ENCODE results near the gene SPTBN4.
A peak's percentile ranks its signal among the peaks of the same experiment; 100 is the strongest.

SPTBN4 gene

DNA sequence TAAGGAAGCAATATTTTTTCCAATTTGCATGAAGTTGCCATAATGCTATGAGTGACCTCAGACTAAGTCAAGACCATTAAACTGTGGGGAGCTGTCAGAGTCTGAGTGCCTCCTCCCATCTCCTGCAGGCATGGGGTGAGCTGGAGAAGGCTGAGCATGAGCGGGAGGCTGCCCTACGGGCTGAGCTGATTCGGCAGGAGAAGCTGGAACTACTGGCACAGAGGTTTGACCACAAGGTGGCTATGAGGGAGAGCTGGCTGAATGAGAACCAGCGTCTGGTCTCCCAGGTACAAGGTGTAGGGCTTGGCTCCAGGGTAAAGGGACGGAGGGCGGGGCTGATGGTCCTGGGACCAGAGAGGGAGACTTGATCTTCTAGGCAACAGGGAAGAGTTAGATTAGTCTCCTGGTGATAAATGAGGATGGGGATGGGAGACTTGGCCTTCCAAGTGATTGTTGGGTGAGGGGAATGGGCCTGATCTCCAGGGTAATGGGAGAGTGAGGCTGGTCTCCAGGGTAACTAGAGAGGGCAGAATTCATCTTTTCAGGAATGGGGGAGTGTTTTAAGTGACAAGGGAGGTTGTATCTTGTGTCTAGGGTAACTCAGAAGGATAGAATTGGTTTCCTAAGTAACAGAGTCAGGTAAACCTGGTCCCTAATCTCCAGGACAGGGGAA lies 36.0 kb downstream of the SPTBN4 start:
- peak in 1 of 2 experiments; percentile 4 for DNase-seq (ENCODE audit: low read depth in 1 of 2, low spot score in 1 of 2)
- H3K27me3 ChIP-seq (ENCODE audit: insufficient read depth, poor library complexity, severe bottlenecking), result peaks cover 2% of the 10 kb centered on the region
- H3K27ac ChIP-seq (replicated peaks), result no peak overlapping the region
- TF ChIP-seq POLR2AphosphoS5 (IDR thresholded peaks at IDR 0.05; ENCODE audit: low read depth) (no peak), SPI1 (IDR thresholded peaks at IDR 0.05; ENCODE audit: borderline replicate concordance, low read depth) (no peak), CTCF (IDR thresholded peaks at IDR 0.05; ENCODE audit: insufficient read depth, low read length) (no peak), GABPA (IDR thresholded peaks at IDR 0.05; ENCODE audit: low read depth) (no peak)
- TF ChIP-seq, protein P1, sequence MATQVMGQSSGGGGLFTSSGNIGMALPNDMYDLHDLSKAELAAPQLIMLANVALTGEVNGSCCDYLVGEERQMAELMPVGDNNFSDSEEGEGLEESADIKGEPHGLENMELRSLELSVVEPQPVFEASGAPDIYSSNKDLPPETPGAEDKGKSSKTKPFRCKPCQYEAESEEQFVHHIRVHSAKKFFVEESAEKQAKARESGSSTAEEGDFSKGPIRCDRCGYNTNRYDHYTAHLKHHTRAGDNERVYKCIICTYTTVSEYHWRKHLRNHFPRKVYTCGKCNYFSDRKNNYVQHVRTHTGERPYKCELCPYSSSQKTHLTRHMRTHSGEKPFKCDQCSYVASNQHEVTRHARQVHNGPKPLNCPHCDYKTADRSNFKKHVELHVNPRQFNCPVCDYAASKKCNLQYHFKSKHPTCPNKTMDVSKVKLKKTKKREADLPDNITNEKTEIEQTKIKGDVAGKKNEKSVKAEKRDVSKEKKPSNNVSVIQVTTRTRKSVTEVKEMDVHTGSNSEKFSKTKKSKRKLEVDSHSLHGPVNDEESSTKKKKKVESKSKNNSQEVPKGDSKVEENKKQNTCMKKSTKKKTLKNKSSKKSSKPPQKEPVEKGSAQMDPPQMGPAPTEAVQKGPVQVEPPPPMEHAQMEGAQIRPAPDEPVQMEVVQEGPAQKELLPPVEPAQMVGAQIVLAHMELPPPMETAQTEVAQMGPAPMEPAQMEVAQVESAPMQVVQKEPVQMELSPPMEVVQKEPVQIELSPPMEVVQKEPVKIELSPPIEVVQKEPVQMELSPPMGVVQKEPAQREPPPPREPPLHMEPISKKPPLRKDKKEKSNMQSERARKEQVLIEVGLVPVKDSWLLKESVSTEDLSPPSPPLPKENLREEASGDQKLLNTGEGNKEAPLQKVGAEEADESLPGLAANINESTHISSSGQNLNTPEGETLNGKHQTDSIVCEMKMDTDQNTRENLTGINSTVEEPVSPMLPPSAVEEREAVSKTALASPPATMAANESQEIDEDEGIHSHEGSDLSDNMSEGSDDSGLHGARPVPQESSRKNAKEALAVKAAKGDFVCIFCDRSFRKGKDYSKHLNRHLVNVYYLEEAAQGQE (IDR thresholded peaks at IDR 0.05; ENCODE audit: insufficient replicate concordance, low read depth), result no peak
- no peak overlapping the region for H3K4me3 ChIP-seq (replicated peaks; ENCODE audit: insufficient read depth, low read length)

GRCh38 chr19:40503320-40503695 lies 36.5 kb downstream of the SPTBN4 start:
- Histone ChIP-seq H3K27ac (replicated peaks) (no peak overlapping the region), H3K27me3 (ENCODE audit: insufficient read depth, poor library complexity, severe bottlenecking) (peaks cover 2% of the 10 kb centered on the region), H3K4me3 (replicated peaks; ENCODE audit: insufficient read depth, low read length) (no peak overlapping the region)
- TF ChIP-seq, protein P1 (IDR thresholded peaks at IDR 0.05; ENCODE audit: insufficient replicate concordance, low read depth), result no peak
- no peak for TF ChIP-seq GABPA (IDR thresholded peaks at IDR 0.05; ENCODE audit: low read depth)
- TF ChIP-seq CTCF (IDR thresholded peaks at IDR 0.05; ENCODE audit: insufficient read depth, low read length), result no peak
- no peak for TF ChIP-seq SPI1 (IDR thresholded peaks at IDR 0.05; ENCODE audit: borderline replicate concordance, low read depth)
- no peak for TF ChIP-seq POLR2AphosphoS5 (IDR thresholded peaks at IDR 0.05; ENCODE audit: low read depth)
- no peak for DNase-seq (ENCODE audit: low read depth in 1 of 2, low spot score in 1 of 2)

DNA sequence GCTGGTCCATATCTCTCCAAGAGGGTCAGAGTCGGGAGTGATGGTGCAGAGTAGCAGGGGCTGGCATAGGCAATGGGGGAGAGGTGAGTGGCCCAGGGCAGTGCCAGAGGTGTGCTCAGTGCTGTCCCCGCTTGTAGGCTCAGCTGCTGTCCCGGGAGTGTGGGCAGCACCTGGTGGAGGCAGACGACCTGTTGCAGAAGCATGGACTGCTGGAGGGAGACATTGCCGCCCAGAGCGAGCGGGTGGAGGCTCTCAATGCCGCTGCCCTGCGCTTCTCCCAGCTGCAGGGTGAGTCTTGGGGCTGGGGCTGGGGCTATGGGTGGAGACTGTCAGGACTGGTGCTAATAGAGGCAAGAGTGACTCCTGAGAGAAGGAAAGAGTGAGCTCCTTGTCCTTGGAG lies 39.3 kb downstream of the SPTBN4 start:
- TF ChIP-seq, protein P1 (IDR thresholded peaks at IDR 0.05; ENCODE audit: insufficient replicate concordance, low read depth), result no peak
- TF ChIP-seq CTCF (IDR thresholded peaks at IDR 0.05; ENCODE audit: insufficient read depth, low read length), result no peak
- TF ChIP-seq SPI1 (IDR thresholded peaks at IDR 0.05; ENCODE audit: borderline replicate concordance, low read depth), result no peak
- no peak for TF ChIP-seq POLR2AphosphoS5 (IDR thresholded peaks at IDR 0.05; ENCODE audit: low read depth)
- TF ChIP-seq GABPA (IDR thresholded peaks at IDR 0.05; ENCODE audit: low read depth), result no peak
- H3K27ac ChIP-seq (replicated peaks), result no peak overlapping the region
- no peak for DNase-seq (ENCODE audit: low read depth in 1 of 2, low spot score in 1 of 2)
- H3K27me3 ChIP-seq (ENCODE audit: insufficient read depth, poor library complexity, severe bottlenecking), result peaks cover 2% of the 10 kb centered on the region
- H3K4me3 ChIP-seq (replicated peaks; ENCODE audit: insufficient read depth, low read length), result no peak overlapping the region
